HUES6 (cell line): ENCODE measurements around the gene ABCC1.
"Not testable (repeated sequence)": the region's sequence is repeated elsewhere in the genome, so short reads cannot be mapped to it uniquely, and the experiment has no call there.

Experiments used
- H3K27ac ChIP-seq: 2 replicates; pipeline ENCODE4 v1.7.0; 2013; ENCODE audit warnings: low read depth, mild to moderate bottlenecking, low read length, inconsistent platforms
- H3K27me3 ChIP-seq: 2 replicates; pipeline ENCODE4 v1.6.1; 2013; ENCODE audit warnings: low read length; ENCODE audit not compliant: control insufficient read depth, insufficient read depth
- H3K36me3 ChIP-seq: 2 replicates; pipeline ENCODE4 v1.6.1; 2013; ENCODE audit warnings: low read length; ENCODE audit not compliant: control insufficient read depth, insufficient read depth
- H3K4me1 ChIP-seq: 2 replicates; pipeline ENCODE4 v1.6.1; 2013; ENCODE audit warnings: low read length; ENCODE audit not compliant: control insufficient read depth, insufficient read depth
- H3K4me3 ChIP-seq: 2 replicates; pipeline ENCODE4 v1.5.1; 2013; ENCODE audit warnings: low read depth, low read length
- H3K9ac ChIP-seq: one replicate; pipeline ENCODE4 v1.6.1; 2013; ENCODE audit warnings: mild to moderate bottlenecking, low read length
- H3K9me3 ChIP-seq: 2 replicates; pipeline ENCODE4 v1.6.1; 2013; ENCODE audit warnings: low read depth, low read length; ENCODE audit not compliant: control insufficient read depth, insufficient read depth

The ABCC1 gene

GRCh38 chr16:16143038-16143763, 193.8 kb downstream of the ABCC1 start:
- no peak overlapping the region for H3K9ac ChIP-seq
- H3K27me3 ChIP-seq, result no peaks in the 10 kb centered on the region
- H3K9me3 ChIP-seq, result no peaks in the 10 kb centered on the region
- no peak overlapping the region for H3K4me3 ChIP-seq
- H3K4me1 ChIP-seq, result no peaks in the 10 kb centered on the region
- no peak overlapping the region for H3K27ac ChIP-seq
- peaks cover 53% of the 10 kb centered on the region for H3K36me3 ChIP-seq

GRCh38 chr16:16143931-16144330, 194.5 kb downstream of the ABCC1 start:
- no peak overlapping the region for H3K9ac ChIP-seq
- H3K27ac ChIP-seq, result no peak overlapping the region
- H3K4me1 ChIP-seq, result no peaks in the 10 kb centered on the region
- peaks cover 46% of the 10 kb centered on the region for H3K36me3 ChIP-seq
- no peak overlapping the region for H3K4me3 ChIP-seq
- H3K9me3 ChIP-seq, result no peaks in the 10 kb centered on the region
- no peaks in the 10 kb centered on the region for H3K27me3 ChIP-seq

GRCh38 chr16:16144416-16144815, 195.0 kb downstream of the ABCC1 start:
- Histone ChIP-seq H3K27ac (no peak overlapping the region), H3K36me3 (peaks cover 41% of the 10 kb centered on the region), H3K4me1 (no peaks in the 10 kb centered on the region), H3K27me3 (no peaks in the 10 kb centered on the region), H3K9me3 (no peaks in the 10 kb centered on the region), H3K9ac (no peak overlapping the region), H3K4me3 (no peak overlapping the region)

GRCh38 chr16:16145286-16145685, 195.9 kb downstream of the ABCC1 start:
- Histone ChIP-seq H3K4me3 (no peak overlapping the region), H3K27me3 (no peaks in the 10 kb centered on the region), H3K36me3 (peaks cover 32% of the 10 kb centered on the region), H3K9me3 (no peaks in the 10 kb centered on the region), H3K27ac (no peak overlapping the region), H3K4me1 (no peaks in the 10 kb centered on the region), H3K9ac (no peak overlapping the region)

- Histone ChIP-seq H3K36me3 (peaks cover 19% of the 10 kb centered on the region), H3K27me3 (no peaks in the 10 kb centered on the region), H3K4me3 (no peak overlapping the region), H3K9me3 (no peaks in the 10 kb centered on the region), H3K9ac (no peak overlapping the region), H3K27ac (no peak overlapping the region), H3K4me1 (no peaks in the 10 kb centered on the region)
Observed at GRCh38 chr16:16146380-16147315, 197.2 kb downstream of the ABCC1 start.

- no peak overlapping the region for H3K9ac ChIP-seq
- no peaks in the 10 kb centered on the region for H3K4me1 ChIP-seq
- H3K4me3 ChIP-seq, result no peak overlapping the region
- H3K9me3 ChIP-seq, result no peaks in the 10 kb centered on the region
- no peak overlapping the region for H3K27ac ChIP-seq
- H3K27me3 ChIP-seq, result no peaks in the 10 kb centered on the region
- peaks cover 12% of the 10 kb centered on the region for H3K36me3 ChIP-seq
Observed at GRCh38 chr16:16147316-16147999, 198.0 kb downstream of the ABCC1 start.

GRCh38 chr16:16148000-16148599, 198.7 kb downstream of the ABCC1 start:
- H3K27me3 ChIP-seq, H3K27ac ChIP-seq, H3K36me3 ChIP-seq, H3K4me3 ChIP-seq, H3K4me1 ChIP-seq, H3K9ac ChIP-seq, H3K9me3 ChIP-seq: not testable (repeated sequence)

- no peaks in the 10 kb centered on the region for H3K27me3 ChIP-seq
- H3K36me3 ChIP-seq, result peaks cover 8% of the 10 kb centered on the region
- H3K4me1 ChIP-seq, result no peaks in the 10 kb centered on the region
- H3K9me3 ChIP-seq, result no peaks in the 10 kb centered on the region
- no peak overlapping the region for H3K27ac ChIP-seq
- H3K4me3 ChIP-seq, result no peak overlapping the region
- no peak overlapping the region for H3K9ac ChIP-seq
Observed at GRCh38 chr16:16148755-16149154, 199.3 kb downstream of the ABCC1 start.

GRCh38 chr16:16149710-16150116, 200.3 kb downstream of the ABCC1 start:
- Histone ChIP-seq H3K9ac (no peak overlapping the region), H3K4me1 (no peaks in the 10 kb centered on the region), H3K27me3 (no peaks in the 10 kb centered on the region), H3K4me3 (no peak overlapping the region), H3K36me3 (no peaks in the 10 kb centered on the region), H3K27ac (no peak overlapping the region), H3K9me3 (no peaks in the 10 kb centered on the region)

GRCh38 chr16:16150117-16150877, 200.9 kb downstream of the ABCC1 start:
- Histone ChIP-seq H3K4me3 (no peak overlapping the region), H3K4me1 (no peaks in the 10 kb centered on the region), H3K27me3 (no peaks in the 10 kb centered on the region), H3K9ac (no peak overlapping the region), H3K27ac (no peak overlapping the region), H3K36me3 (no peaks in the 10 kb centered on the region), H3K9me3 (no peaks in the 10 kb centered on the region)
